HL-60 (cell line): ENCODE measurements around the gene SLC51B.

Experiments
- DNase-seq, 2 experiments: peaks; one replicate each; pipeline ENCODE4 v3.0.0-alpha.2; 2010 to 2020; ENCODE audit warnings: low read depth in 1 of 2, low spot score in 1 of 2
- H3K27ac ChIP-seq: fragments of 250-450 bp; sonication (Bioruptor Pico); replicated peaks from 2 replicates; pipeline ENCODE4 v1.5.1; 2020; ENCODE audit warnings: mild to moderate bottlenecking, moderate library complexity
- H3K27me3 ChIP-seq: fragments of 250-450 bp; sonication (Bioruptor Pico); 2 replicates; pipeline ENCODE4 v1.5.1; 2021; ENCODE audit warnings: mild to moderate bottlenecking, moderate library complexity; ENCODE audit not compliant: insufficient read depth, poor library complexity, severe bottlenecking
- H3K4me3 ChIP-seq: replicated peaks from 2 replicates; pipeline ENCODE4 v1.5.1; 2011; ENCODE audit warnings: mild to moderate bottlenecking, control low read depth, low read length; ENCODE audit not compliant: insufficient read depth
- CTCF ChIP-seq: IDR thresholded peaks from one replicate; pipeline ENCODE4 v1.5.1; 2011; ENCODE audit warnings: low read length, control low read depth, inconsistent platforms; ENCODE audit not compliant: insufficient read depth
- GABPA ChIP-seq: IDR thresholded peaks from 2 replicates; pipeline ENCODE4 v1.6.1; 2012; ENCODE audit warnings: low read depth
- POLR2AphosphoS5 ChIP-seq: IDR thresholded peaks from 2 replicates; pipeline ENCODE4 v1.6.1; 2012; ENCODE audit warnings: low read depth
- REST ChIP-seq: IDR thresholded peaks from 2 replicates; pipeline ENCODE4 v1.6.1; 2012; ENCODE audit warnings: low read depth; ENCODE audit not compliant: insufficient replicate concordance
- SPI1 ChIP-seq: IDR thresholded peaks from 2 replicates; pipeline ENCODE4 v1.6.1; 2012; ENCODE audit warnings: low read depth, mild to moderate bottlenecking, borderline replicate concordance

Gene SLC51B

GRCh38 chr15:65034719-65035118 is 10.5 kb upstream of the SLC51B start:
- no peak overlapping the region for H3K4me3 ChIP-seq
- no peak overlapping the region for H3K27ac ChIP-seq
- no peak for TF ChIP-seq CTCF
- no peak for TF ChIP-seq REST
- no peak for TF ChIP-seq SPI1
- no peak for TF ChIP-seq GABPA
- no peak for TF ChIP-seq POLR2AphosphoS5
- DNase-seq = no peak
- no peaks in the 10 kb centered on the region for H3K27me3 ChIP-seq

- no peak for DNase-seq
- H3K4me3 ChIP-seq = no peak overlapping the region
- no peak for TF ChIP-seq REST
- TF ChIP-seq GABPA = no peak
- TF ChIP-seq POLR2AphosphoS5 = no peak
- no peak for TF ChIP-seq SPI1
- no peak for TF ChIP-seq CTCF
- no peaks in the 10 kb centered on the region for H3K27me3 ChIP-seq
- H3K27ac ChIP-seq = no peak overlapping the region
These were observed 7.9 kb upstream of the SLC51B start for GRCh38 chr15:65037309-65037708.

GRCh38 chr15:65038428-65038827 is 6.8 kb upstream of the SLC51B start:
- Histone ChIP-seq H3K27ac (no peak overlapping the region), H3K4me3 (no peak overlapping the region), H3K27me3 (no peaks in the 10 kb centered on the region)
- no peak for TF ChIP-seq POLR2AphosphoS5
- TF ChIP-seq REST = no peak
- no peak for TF ChIP-seq CTCF
- TF ChIP-seq GABPA = no peak
- TF ChIP-seq SPI1 = no peak
- DNase-seq = no peak
